WTC11 (cell line): ENCODE measurements around the gene L1CAM. TPM values are rescaled to one million over a fixed set of nuclear protein-coding genes. Genes with fewer than 3 reads are reported as not detected.
A peak's percentile ranks its signal among the peaks of the same experiment; 100 is the strongest.

ENCODE experiments used
- ATAC-seq: fragments of 200-7000 bp; cut with Tn5 transposase; 2 replicates; pipeline ENCODE4 v1.10.0; 2021; ENCODE audit warnings: mild to moderate bottlenecking, moderate library complexity
- CTCF ChIA-PET: fragments of 300-600 bp; sonication (Branson Sonifier 250); formaldehyde crosslinking; loops from one replicate; lab custom pipeline; 2021; ENCODE audit warnings: antibody characterized with exemption; lab: Charles Lee
- POLR2A ChIA-PET: fragments of 350-600 bp; sonication (Branson Sonifier 250); formaldehyde crosslinking; loops from one replicate; lab custom pipeline; 2021; ENCODE audit warnings: antibody characterized with exemption; lab: Charles Lee
- DNase-seq: peaks from one replicate; pipeline ENCODE4 v3.0.0; 2021; ENCODE audit warnings: low spot score
- H3K27ac Mint-ChIP-seq: 2 replicates; pipeline ENCODE4 v1.8.0; 2021; ENCODE audit warnings: mixed read lengths
- H3K27me3 Mint-ChIP-seq: 2 replicates; pipeline ENCODE4 v1.8.0; 2021; ENCODE audit warnings: low read depth, mild to moderate bottlenecking, moderate library complexity, mixed read lengths
- H3K36me3 Mint-ChIP-seq: 2 replicates; pipeline ENCODE4 v1.8.0; 2021; ENCODE audit warnings: mixed read lengths
- H3K4me1 Mint-ChIP-seq: 2 replicates; pipeline ENCODE4 v1.8.0; 2022; ENCODE audit warnings: mixed read lengths
- H3K4me3 Mint-ChIP-seq: 2 replicates; pipeline ENCODE4 v1.8.0; 2021; ENCODE audit warnings: mild to moderate bottlenecking, moderate library complexity, mixed read lengths
- H3K9me3 Mint-ChIP-seq: 2 replicates; pipeline ENCODE4 v1.8.0; 2021; ENCODE audit warnings: mixed read lengths
- CBFB ChIP-seq: sonication (generic); formaldehyde crosslinking; IDR thresholded peaks from 2 replicates; pipeline ENCODE4 v1.8.1; 2022; ENCODE audit warnings: mild to moderate bottlenecking, low read depth, missing genetic modification reagents
- EMX1 ChIP-seq: fragments of 250-450 bp; sonication (Bioruptor Pico); IDR thresholded peaks from 2 replicates; pipeline ENCODE4 v1.8.0; 2021; ENCODE audit warnings: mild to moderate bottlenecking
- FOXK1 ChIP-seq: sonication (generic); formaldehyde crosslinking; IDR thresholded peaks from 2 replicates; pipeline ENCODE4 v1.8.0; 2022; ENCODE audit warnings: mild to moderate bottlenecking, moderate library complexity, missing genetic modification reagents
- GRHL2 ChIP-seq: fragments of 250-450 bp; sonication (Bioruptor Pico); IDR thresholded peaks from 2 replicates; pipeline ENCODE4 v1.8.0; 2022; ENCODE audit warnings: mild to moderate bottlenecking, moderate library complexity; ENCODE audit not compliant: insufficient replicate concordance, severe bottlenecking
- HMGA2 ChIP-seq: fragments of 250-450 bp; sonication (Bioruptor Pico); IDR thresholded peaks from 2 replicates; pipeline ENCODE4 v1.4.0; 2021; ENCODE audit warnings: mild to moderate bottlenecking, moderate library complexity
- MYBL2 ChIP-seq: sonication (generic); formaldehyde crosslinking; IDR thresholded peaks from 2 replicates; pipeline ENCODE4 v1.8.1; 2023; ENCODE audit warnings: mild to moderate bottlenecking, moderate library complexity, missing genetic modification reagents
- NR1H2 ChIP-seq: sonication (generic); formaldehyde crosslinking; IDR thresholded peaks from 2 replicates; pipeline ENCODE4 v1.9.0; 2021; ENCODE audit warnings: mild to moderate bottlenecking, moderate library complexity, missing genetic modification reagents
- NR2C2 ChIP-seq: sonication (generic); formaldehyde crosslinking; IDR thresholded peaks from 2 replicates; pipeline ENCODE4 v1.8.0; 2022; ENCODE audit warnings: mild to moderate bottlenecking, missing genetic modification reagents
- ZBTB21 ChIP-seq: sonication (generic); formaldehyde crosslinking; IDR thresholded peaks from 2 replicates; pipeline ENCODE4 v1.8.1; 2023; ENCODE audit warnings: mild to moderate bottlenecking, missing genetic modification reagents, borderline replicate concordance
- ZNF396 ChIP-seq: fragments of 250-450 bp; sonication (Bioruptor Pico); IDR thresholded peaks from 2 replicates; pipeline ENCODE4 v1.8.0; 2021; ENCODE audit warnings: mild to moderate bottlenecking, moderate library complexity, borderline replicate concordance
- total RNA-seq: library from RNA; stranded (reverse); gene quantifications from 3 replicates; pipeline ENCODE4 v1.2.3, GENCODE V29; 2021
- TF ChIP-seq, protein P1 (sequence below): sonication (generic); formaldehyde crosslinking; IDR thresholded peaks from 2 replicates; pipeline ENCODE4 v1.8.1; 2022; ENCODE audit warnings: low read depth, missing genetic modification reagents, borderline replicate concordance
- TF ChIP-seq, protein P2 (sequence below): fragments of 250-450 bp; sonication (Bioruptor Pico); IDR thresholded peaks from 2 replicates; pipeline ENCODE4 v1.9.0; 2021; ENCODE audit warnings: mild to moderate bottlenecking
- TF ChIP-seq, protein P3 (sequence below): fragments of 250-450 bp; sonication (Bioruptor Pico); IDR thresholded peaks from 2 replicates; pipeline ENCODE4 v2.1.2; 2022; ENCODE audit warnings: mild to moderate bottlenecking, moderate library complexity
- TF ChIP-seq, protein P4 (sequence below): sonication (generic); formaldehyde crosslinking; IDR thresholded peaks from 2 replicates; pipeline ENCODE4 v1.8.0; 2023; ENCODE audit warnings: mild to moderate bottlenecking, missing genetic modification reagents
- TF ChIP-seq, protein P5 (sequence below): sonication (generic); formaldehyde crosslinking; IDR thresholded peaks from 2 replicates; pipeline ENCODE4 v1.8.1; 2023; ENCODE audit warnings: mild to moderate bottlenecking, missing genetic modification reagents
- TF ChIP-seq, protein P6 (sequence below): sonication (generic); formaldehyde crosslinking; IDR thresholded peaks from 2 replicates; pipeline ENCODE4 v1.8.0; 2022; ENCODE audit warnings: missing genetic modification reagents

The L1CAM gene
- total RNA-seq, 1 experiment from 2014 or later, result 40.2 TPM

DNA sequence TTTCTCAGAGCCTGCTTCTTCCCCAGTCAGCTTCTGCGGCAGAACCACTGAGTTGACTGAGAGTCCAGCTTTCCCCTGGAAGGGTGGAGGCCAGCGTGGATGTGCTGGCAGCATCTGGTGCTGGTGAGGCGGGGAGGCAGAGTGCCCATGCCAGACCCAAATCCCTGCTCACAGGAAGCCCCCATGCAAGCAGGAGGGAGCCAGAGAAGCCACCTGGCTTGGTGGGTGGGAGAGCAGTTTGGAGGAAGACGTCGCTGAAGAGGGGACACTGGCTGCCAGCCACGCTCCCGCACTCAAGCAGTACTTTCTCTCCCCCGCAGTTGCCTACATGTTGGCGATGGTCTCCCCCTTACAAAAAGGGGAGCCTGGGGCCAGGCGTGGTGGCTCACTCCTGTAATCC lies 61.6 kb downstream of the L1CAM start:
- peaks cover 9% of the 10 kb centered on the region; the same call in 1 of the 2 replicates for H3K36me3 Mint-ChIP-seq
- H3K4me3 Mint-ChIP-seq, result no peak overlapping the region
- ChIA-PET CTCF (no interaction called here), POLR2A (no interaction called here)
- peaks cover 68% of the 10 kb centered on the region for H3K4me1 Mint-ChIP-seq
- no peaks in the 10 kb centered on the region for H3K27me3 Mint-ChIP-seq
- no peaks in the 10 kb centered on the region for H3K9me3 Mint-ChIP-seq
- TF ChIP-seq, protein P1, sequence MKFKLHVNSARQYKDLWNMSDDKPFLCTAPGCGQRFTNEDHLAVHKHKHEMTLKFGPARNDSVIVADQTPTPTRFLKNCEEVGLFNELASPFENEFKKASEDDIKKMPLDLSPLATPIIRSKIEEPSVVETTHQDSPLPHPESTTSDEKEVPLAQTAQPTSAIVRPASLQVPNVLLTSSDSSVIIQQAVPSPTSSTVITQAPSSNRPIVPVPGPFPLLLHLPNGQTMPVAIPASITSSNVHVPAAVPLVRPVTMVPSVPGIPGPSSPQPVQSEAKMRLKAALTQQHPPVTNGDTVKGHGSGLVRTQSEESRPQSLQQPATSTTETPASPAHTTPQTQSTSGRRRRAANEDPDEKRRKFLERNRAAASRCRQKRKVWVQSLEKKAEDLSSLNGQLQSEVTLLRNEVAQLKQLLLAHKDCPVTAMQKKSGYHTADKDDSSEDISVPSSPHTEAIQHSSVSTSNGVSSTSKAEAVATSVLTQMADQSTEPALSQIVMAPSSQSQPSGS (CRISPR knock-in tag), result no peak
- TF ChIP-seq MYBL2 (CRISPR knock-in tag) (no peak), EMX1 (CRISPR knock-in tag) (no peak)
- TF ChIP-seq, protein P2, sequence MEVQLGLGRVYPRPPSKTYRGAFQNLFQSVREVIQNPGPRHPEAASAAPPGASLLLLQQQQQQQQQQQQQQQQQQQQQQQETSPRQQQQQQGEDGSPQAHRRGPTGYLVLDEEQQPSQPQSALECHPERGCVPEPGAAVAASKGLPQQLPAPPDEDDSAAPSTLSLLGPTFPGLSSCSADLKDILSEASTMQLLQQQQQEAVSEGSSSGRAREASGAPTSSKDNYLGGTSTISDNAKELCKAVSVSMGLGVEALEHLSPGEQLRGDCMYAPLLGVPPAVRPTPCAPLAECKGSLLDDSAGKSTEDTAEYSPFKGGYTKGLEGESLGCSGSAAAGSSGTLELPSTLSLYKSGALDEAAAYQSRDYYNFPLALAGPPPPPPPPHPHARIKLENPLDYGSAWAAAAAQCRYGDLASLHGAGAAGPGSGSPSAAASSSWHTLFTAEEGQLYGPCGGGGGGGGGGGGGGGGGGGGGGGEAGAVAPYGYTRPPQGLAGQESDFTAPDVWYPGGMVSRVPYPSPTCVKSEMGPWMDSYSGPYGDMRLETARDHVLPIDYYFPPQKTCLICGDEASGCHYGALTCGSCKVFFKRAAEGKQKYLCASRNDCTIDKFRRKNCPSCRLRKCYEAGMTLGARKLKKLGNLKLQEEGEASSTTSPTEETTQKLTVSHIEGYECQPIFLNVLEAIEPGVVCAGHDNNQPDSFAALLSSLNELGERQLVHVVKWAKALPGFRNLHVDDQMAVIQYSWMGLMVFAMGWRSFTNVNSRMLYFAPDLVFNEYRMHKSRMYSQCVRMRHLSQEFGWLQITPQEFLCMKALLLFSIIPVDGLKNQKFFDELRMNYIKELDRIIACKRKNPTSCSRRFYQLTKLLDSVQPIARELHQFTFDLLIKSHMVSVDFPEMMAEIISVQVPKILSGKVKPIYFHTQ (CRISPR knock-in tag), result no peak
- TF ChIP-seq, protein P3, sequence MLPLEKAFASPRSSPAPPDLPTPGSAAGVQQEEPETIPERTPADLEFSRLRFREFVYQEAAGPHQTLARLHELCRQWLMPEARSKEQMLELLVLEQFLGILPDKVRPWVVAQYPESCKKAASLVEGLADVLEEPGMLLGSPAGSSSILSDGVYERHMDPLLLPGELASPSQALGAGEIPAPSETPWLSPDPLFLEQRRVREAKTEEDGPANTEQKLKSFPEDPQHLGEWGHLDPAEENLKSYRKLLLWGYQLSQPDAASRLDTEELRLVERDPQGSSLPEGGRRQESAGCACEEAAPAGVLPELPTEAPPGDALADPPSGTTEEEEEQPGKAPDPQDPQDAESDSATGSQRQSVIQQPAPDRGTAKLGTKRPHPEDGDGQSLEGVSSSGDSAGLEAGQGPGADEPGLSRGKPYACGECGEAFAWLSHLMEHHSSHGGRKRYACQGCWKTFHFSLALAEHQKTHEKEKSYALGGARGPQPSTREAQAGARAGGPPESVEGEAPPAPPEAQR (CRISPR knock-in tag), result no peak
- H3K27ac Mint-ChIP-seq, result peak overlapping the region; percentile 93
- ATAC-seq (no peak), DNase-seq (no peak)

DNA sequence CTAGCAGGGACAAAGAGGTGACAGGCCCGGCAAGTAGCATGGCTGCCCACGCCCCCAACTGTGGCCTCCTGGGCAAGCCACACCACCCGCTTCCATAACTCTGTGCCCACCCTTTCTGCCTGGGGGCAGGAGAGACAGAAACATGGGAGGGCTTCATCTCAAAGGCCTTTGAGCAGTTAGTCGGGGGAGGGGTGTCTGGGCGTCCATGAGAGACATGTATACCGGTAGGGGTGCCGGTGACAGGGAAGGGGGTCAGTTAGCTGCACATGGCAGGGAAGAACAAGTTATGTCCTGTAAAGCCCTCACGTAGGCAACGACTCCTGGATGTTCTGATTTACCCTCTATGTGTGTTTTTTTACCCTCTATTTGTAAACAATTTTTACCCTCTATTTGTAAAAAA lies 64.9 kb downstream of the L1CAM start:
- CTCF ChIA-PET, result interaction anchor here (0.8 to 1.1 kb wide), 3 partner anchors 17 to 86 kb away, joined by 3 to 4 read pairs (median 4); partner anchors contain the start of genes IDH3G and SSR4
- Mint-ChIP-seq H3K4me3 (no peak overlapping the region), H3K36me3 (0 out of 2 replicates have a peak, but pooled peaks cover 2% of the 10 kb centered on the region), H3K27ac (peak overlapping the region; percentile 82), H3K27me3 (no peaks in the 10 kb centered on the region)
- ATAC-seq, result no peak
- TF ChIP-seq NR2C2 (CRISPR knock-in tag) (no peak), HMGA2 (CRISPR knock-in tag) (no peak)
- TF ChIP-seq, all 79 proteins: peak for 0
- H3K4me1 Mint-ChIP-seq, result peaks cover 66% of the 10 kb centered on the region
- H3K9me3 Mint-ChIP-seq, result no peaks in the 10 kb centered on the region
- POLR2A ChIA-PET, result no interaction called here
- no peak for DNase-seq

DNA sequence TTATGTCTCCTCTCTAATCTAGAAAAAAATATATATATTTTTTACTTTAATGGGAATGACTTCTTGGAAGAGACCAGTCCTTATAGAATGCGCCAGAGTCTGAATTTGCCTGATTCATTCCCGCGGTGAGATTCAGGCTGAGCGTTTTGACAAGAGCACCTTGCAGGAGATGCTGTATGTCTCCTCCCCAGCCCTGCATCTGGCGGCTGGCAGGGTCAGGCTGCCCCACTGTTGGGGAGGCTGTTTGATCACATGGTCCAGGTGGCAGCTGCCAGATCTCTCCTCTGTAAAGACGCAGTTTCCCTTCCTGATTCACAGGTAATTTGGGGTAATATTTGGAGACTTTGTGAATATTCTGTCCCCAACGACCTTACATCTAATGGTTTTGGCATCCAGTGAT lies 65.4 kb downstream of the L1CAM start:
- H3K4me1 Mint-ChIP-seq, result peaks cover 61% of the 10 kb centered on the region
- DNase-seq, result no peak
- H3K36me3 Mint-ChIP-seq, result 0 out of 2 replicates have a peak, but pooled peaks cover 2% of the 10 kb centered on the region
- ChIA-PET POLR2A (no interaction called here), CTCF (no interaction called here)
- peak overlapping the region; percentile 82 for H3K27ac Mint-ChIP-seq
- no peaks in the 10 kb centered on the region for H3K27me3 Mint-ChIP-seq
- no peak for ATAC-seq
- no peaks in the 10 kb centered on the region for H3K9me3 Mint-ChIP-seq
- no peak overlapping the region for H3K4me3 Mint-ChIP-seq
- TF ChIP-seq FOXK1 (CRISPR knock-in tag) (no peak), GRHL2 (CRISPR knock-in tag) (no peak), ZNF396 (no peak), NR1H2 (no peak), ZBTB21 (CRISPR knock-in tag) (no peak), CBFB (no peak)
- TF ChIP-seq, protein P4, sequence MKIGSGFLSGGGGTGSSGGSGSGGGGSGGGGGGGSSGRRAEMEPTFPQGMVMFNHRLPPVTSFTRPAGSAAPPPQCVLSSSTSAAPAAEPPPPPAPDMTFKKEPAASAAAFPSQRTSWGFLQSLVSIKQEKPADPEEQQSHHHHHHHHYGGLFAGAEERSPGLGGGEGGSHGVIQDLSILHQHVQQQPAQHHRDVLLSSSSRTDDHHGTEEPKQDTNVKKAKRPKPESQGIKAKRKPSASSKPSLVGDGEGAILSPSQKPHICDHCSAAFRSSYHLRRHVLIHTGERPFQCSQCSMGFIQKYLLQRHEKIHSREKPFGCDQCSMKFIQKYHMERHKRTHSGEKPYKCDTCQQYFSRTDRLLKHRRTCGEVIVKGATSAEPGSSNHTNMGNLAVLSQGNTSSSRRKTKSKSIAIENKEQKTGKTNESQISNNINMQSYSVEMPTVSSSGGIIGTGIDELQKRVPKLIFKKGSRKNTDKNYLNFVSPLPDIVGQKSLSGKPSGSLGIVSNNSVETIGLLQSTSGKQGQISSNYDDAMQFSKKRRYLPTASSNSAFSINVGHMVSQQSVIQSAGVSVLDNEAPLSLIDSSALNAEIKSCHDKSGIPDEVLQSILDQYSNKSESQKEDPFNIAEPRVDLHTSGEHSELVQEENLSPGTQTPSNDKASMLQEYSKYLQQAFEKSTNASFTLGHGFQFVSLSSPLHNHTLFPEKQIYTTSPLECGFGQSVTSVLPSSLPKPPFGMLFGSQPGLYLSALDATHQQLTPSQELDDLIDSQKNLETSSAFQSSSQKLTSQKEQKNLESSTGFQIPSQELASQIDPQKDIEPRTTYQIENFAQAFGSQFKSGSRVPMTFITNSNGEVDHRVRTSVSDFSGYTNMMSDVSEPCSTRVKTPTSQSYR (CRISPR knock-in tag), result no peak
- TF ChIP-seq, protein P5, sequence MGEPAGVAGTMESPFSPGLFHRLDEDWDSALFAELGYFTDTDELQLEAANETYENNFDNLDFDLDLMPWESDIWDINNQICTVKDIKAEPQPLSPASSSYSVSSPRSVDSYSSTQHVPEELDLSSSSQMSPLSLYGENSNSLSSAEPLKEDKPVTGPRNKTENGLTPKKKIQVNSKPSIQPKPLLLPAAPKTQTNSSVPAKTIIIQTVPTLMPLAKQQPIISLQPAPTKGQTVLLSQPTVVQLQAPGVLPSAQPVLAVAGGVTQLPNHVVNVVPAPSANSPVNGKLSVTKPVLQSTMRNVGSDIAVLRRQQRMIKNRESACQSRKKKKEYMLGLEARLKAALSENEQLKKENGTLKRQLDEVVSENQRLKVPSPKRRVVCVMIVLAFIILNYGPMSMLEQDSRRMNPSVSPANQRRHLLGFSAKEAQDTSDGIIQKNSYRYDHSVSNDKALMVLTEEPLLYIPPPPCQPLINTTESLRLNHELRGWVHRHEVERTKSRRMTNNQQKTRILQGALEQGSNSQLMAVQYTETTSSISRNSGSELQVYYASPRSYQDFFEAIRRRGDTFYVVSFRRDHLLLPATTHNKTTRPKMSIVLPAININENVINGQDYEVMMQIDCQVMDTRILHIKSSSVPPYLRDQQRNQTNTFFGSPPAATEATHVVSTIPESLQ (CRISPR knock-in tag), result no peak
- TF ChIP-seq, protein P6, sequence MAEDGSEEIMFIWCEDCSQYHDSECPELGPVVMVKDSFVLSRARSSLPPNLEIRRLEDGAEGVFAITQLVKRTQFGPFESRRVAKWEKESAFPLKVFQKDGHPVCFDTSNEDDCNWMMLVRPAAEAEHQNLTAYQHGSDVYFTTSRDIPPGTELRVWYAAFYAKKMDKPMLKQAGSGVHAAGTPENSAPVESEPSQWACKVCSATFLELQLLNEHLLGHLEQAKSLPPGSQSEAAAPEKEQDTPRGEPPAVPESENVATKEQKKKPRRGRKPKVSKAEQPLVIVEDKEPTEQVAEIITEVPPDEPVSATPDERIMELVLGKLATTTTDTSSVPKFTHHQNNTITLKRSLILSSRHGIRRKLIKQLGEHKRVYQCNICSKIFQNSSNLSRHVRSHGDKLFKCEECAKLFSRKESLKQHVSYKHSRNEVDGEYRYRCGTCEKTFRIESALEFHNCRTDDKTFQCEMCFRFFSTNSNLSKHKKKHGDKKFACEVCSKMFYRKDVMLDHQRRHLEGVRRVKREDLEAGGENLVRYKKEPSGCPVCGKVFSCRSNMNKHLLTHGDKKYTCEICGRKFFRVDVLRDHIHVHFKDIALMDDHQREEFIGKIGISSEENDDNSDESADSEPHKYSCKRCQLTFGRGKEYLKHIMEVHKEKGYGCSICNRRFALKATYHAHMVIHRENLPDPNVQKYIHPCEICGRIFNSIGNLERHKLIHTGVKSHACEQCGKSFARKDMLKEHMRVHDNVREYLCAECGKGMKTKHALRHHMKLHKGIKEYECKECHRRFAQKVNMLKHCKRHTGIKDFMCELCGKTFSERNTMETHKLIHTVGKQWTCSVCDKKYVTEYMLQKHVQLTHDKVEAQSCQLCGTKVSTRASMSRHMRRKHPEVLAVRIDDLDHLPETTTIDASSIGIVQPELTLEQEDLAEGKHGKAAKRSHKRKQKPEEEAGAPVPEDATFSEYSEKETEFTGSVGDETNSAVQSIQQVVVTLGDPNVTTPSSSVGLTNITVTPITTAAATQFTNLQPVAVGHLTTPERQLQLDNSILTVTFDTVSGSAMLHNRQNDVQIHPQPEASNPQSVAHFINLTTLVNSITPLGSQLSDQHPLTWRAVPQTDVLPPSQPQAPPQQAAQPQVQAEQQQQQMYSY, result no peak
